GM12878 (cell line): ENCODE data around the gene CDH8.

ENCODE experiments used
- CEBPB ChIP-seq, 2 experiments: fragments of 150-350 bp in 1 of 2; IDR thresholded peaks; 2 replicates each; pipeline ENCODE4 v1.6.1; 2012 to 2014; ENCODE audit warnings: low read depth in 2 of 2, low read length in 2 of 2, borderline replicate concordance in 1 of 2, inconsistent platforms in 1 of 2
- EZH2 ChIP-seq: IDR thresholded peaks from 2 replicates; pipeline ENCODE4 v1.6.1; 2012; ENCODE audit warnings: low read depth, mild to moderate bottlenecking, control low read depth, inconsistent platforms, low read length, borderline replicate concordance; ENCODE audit not compliant: control insufficient read depth
- GABPA ChIP-seq: IDR thresholded peaks from 2 replicates; pipeline ENCODE4 v1.6.1; 2014; ENCODE audit warnings: antibody characterized with exemption, low read depth, mild to moderate bottlenecking, inconsistent platforms
- NFIC ChIP-seq: IDR thresholded peaks from 2 replicates; pipeline ENCODE4 v1.6.1; 2012; ENCODE audit warnings: low read depth, mild to moderate bottlenecking, inconsistent platforms, low read length, moderate library complexity
- POLR2A ChIP-seq: IDR thresholded peaks from 2 replicates; pipeline ENCODE4 v1.6.1; 2011; ENCODE audit warnings: low read depth, mild to moderate bottlenecking, low read length
- POLR2AphosphoS5 ChIP-seq: IDR thresholded peaks from 2 replicates; pipeline ENCODE4 v1.6.1; 2011; ENCODE audit warnings: mild to moderate bottlenecking, low read length, inconsistent platforms
- SIX5 ChIP-seq: IDR thresholded peaks from 2 replicates; pipeline ENCODE4 v1.6.1; 2011; ENCODE audit warnings: mild to moderate bottlenecking, low read depth, low read length, moderate library complexity; ENCODE audit not compliant: severe bottlenecking
- TARDBP ChIP-seq: IDR thresholded peaks from 2 replicates; pipeline ENCODE4 v1.6.1; 2016; ENCODE audit warnings: borderline replicate concordance
- TF ChIP-seq, protein P1 (sequence below): IDR thresholded peaks from 2 replicates; pipeline ENCODE4 v1.6.1; 2011; ENCODE audit warnings: mild to moderate bottlenecking, low read depth, low read length, moderate library complexity; ENCODE audit not compliant: insufficient replicate concordance

DNA sequence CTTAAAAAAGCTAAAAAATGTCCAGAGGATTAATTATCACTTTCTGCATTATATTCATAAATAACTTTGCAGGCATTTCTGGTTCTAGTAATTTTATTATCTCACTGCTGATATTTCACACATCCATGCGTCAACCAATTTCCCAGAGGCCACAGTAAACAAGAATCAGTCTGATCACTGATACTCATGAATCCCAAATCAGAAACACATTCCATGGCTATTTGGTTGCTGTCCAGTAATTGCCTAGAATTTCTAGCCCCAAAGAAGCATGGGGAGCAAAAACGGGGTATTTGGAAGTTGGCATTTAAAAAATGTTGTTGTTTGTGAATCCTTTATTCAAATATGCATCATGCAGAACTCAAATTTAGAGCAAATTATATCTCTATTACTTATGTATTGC, 244.8 kb downstream of the CDH8 start:
- TF ChIP-seq CEBPB (IDR thresholded peaks at IDR 0.05; ENCODE audit: borderline replicate concordance in 1 of 2, low read depth in 2 of 2, low read length in 2 of 2) (no peak), SIX5 (no peak), POLR2AphosphoS5 (no peak), NFIC (no peak), POLR2A (no peak), TARDBP (no peak), EZH2 (no peak), GABPA (no peak)
- TF ChIP-seq, protein P1, sequence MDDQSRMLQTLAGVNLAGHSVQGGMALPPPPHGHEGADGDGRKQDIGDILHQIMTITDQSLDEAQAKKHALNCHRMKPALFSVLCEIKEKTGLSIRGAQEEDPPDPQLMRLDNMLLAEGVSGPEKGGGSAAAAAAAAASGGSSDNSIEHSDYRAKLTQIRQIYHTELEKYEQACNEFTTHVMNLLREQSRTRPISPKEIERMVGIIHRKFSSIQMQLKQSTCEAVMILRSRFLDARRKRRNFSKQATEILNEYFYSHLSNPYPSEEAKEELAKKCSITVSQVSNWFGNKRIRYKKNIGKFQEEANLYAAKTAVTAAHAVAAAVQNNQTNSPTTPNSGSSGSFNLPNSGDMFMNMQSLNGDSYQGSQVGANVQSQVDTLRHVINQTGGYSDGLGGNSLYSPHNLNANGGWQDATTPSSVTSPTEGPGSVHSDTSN, result no peak
